Activated CD4-positive, CD25-positive, alpha-beta regulatory T cell treated with anti-CD3 and anti-CD28 coated beads, Interleukin-2, amount 50 U/mL, for 72 hours (primary cell): ENCODE measurements around the gene LYST.
"Not testable (repeated sequence)": the region's sequence is repeated elsewhere in the genome, so short reads cannot be mapped to it uniquely, and the experiment has no call there.

ENCODE experiments used
- DNase-seq: peaks from one replicate; pipeline ENCODE4 v3.0.0; 2021

The LYST gene

DNA sequence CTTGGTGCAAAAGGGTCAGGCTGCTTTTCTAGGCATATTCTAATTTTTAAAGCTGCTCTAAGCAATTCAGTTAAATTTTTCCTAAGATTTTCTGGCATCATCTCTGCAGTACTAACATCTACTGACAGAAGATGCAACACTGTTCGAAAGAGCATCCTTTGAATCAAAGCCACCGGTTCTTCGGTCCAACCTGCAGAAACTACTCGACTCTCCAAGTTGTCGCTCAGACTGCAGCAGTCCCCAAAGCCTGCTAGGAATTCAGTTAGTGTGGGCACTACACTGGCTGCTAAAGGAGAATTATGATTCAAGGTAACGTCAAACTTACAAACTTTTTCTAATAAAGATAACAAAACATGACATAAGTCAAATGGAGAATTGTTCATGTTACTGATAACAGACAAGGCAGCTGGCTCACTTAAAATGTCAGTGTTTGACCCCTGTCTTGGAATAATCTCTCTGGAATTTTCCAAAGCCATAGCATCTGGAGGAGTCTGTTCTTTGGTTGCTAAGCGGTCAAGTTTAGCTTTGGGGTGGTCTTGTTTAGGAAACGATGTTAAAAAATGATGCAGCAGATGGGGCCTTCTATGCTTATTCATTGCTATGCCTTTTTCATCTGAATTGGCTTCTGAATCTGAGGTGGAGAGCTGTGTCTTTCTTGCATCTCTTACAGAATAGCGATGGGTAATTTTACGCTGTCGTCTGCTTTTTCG lies 56.9 kb downstream of the LYST start:
- DNase-seq: no peak

DNA sequence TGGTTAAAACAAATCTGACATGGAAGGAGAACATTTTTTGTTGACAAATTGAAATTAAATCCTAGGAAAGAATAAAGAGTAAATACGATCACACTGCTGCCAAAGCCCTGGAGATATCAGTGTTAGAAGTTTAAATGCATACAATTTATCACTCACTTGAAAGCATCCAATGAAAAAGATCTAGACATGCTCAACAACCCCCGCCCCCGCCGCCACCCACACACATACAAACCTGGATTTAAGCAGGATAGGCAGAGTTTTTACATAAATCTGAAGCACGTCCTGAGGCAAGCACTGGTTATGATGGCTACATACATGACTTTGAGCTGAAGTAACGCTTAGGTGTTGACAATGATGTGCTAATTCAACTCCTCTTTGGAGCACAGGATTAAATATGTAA lies 58.5 kb downstream of the LYST start:
- no peak for DNase-seq

DNA sequence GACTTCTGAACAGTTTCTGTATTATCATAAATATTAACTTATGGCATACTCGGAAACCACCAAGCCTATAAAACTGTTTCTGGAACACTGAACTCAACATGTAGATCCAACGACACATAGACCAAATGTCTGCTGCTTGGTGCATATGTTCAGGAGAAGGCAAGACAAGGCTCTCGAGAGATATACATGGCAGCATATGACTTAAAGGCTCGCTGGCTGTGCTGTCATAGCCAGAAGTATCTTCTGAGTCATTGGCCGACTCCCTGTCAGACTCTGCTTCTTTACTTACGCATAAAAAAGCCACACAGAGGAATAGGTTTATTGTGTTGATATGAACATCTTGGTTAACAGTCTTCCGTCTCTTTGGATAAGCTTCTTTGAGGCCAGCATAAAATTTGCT lies 60.6 kb downstream of the LYST start:
- DNase-seq: no peak

DNA sequence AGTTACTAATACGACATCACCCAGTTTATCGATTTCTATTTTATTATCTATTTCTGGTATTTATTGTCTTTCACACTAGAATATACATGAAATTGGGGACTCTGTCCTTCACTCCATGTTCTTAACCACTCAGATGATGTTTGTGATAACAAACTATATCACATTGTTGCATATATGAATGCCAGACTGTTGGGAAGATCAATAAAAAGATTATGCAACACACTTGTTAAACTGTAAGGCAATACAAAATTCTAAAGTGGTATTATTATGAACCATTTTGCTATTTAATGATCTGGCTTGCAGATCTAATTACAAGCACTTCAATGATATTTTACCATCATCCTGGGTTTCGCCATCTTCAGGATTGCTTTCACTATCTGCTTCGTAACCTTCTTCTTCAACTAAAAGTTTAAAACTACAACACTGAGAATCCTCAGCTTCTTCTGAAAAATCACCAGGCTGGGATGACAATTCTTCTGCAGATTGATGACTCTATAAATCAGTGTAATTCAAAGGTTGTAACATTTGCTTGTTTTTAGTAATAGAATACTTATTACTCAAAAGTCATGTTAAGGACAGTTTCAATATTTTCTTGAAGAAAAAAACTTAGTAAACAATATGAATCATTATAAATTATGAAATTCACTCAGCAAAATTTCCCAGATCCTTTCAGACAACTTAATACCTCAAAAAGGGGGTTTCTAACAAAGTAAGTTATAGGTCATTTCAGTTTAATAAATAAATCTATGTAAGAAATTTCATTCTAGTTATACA lies 63.9 kb downstream of the LYST start:
- no peak for DNase-seq

DNA sequence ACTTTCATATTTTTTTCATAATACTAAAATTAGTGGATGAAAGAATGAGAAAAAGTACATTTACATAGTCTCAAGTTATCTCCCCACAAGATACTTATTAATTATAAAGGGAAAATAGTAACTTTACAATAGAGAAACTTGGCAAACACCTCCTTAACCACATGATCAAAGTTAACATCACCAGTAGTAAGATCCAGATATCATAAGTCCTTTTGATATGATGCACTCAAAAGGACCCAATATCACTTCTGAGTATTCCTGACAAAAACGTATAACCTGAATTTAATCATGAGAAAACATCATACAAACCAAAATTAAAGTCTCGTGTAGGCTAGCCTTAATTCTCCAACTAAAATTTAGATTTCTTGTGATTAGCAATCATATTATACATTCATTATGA lies 67.4 kb downstream of the LYST start:
- no peak for DNase-seq

DNA sequence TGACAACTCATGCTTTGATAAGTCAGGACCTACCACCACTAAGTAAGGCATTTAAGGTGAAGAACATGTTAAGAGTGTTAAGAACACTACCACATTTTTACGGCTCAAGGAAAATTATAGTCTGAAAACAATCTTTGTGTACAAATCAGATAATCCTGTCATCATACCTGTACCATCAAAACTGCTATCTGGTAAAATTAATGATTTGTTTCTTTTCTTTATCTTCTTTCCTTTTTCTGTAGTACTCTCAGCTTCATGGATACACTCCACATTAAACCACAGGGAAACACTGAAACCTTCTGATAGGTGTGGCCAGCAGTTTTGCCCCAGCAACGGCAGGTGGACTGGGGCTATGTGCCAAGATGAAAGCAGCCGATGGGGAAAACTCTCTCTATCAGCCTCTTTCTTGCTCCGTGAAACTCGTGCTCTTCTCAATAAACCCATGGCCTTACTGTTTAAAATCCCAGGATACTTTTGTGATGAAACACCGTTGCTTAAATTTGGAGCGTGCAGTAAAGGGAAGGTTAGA lies 75.1 kb downstream of the LYST start:
- no peak for DNase-seq

DNA sequence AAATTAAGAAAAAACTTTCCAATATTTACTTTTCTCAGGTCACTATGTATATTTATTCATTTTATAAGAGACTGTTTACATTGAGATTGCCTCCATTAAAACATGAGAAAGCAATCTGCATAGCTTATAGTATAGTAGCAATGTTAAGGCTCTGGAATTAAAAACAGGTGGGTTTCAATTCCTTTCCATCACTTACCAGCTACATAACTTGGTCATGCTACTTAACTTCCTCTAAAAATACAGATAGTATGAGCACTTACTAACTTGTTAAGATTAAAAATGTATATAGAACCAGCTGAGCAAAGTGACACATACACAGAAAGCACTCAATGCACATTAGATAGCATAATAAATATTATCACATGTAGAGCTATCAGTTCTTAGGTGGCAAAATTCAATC lies 76.6 kb downstream of the LYST start:
- DNase-seq: no peak

DNA sequence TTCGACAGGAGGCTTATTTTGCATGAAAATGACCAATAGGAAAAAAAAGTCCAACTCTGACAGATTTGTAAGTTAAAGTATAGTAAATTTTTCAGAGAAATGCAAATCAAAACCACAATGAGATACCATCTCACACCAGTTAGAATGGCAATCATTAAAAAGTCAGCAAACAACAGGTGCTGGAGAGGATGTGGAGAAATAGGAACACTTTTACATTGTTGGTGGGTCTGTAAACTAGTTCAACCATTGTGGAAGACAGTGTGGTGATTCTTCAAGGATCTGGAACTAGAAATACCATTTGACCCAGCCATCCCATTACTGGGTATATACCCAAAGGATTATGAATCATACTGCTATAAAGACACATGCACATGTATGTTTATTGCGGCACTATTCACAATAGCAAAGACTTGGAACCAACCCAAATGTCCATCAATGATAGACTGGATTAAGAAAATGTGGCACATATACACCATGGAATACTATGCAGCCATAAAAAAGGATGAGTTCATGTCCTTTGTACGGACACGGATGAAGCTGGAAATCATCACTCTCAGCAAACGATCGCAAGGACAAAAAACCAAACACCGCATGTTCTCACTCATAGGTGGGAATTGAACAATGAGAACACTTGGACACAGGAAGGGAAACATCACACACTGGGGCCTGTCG lies 80.3 kb downstream of the LYST start:
- not testable (repeated sequence) for DNase-seq

DNA sequence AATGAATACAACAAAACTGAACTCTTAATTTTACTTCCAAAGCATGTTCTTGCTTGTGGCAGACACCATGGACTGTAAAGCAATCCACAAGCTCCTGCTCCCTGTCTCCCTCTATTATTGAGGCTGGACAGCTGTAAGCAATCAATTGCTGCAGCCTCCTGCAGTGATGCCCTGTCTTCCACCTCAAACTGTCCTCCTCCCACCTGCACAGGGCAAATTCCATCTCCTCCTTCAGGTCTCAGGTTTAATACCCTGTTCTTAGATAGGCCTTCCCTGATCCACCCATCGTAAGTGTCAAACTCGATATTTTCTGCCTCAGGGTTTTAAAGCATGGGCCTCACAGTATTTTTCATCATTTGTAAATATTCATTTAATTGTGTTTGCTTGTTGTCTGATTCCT lies 81.8 kb downstream of the LYST start:
- no peak for DNase-seq

DNA sequence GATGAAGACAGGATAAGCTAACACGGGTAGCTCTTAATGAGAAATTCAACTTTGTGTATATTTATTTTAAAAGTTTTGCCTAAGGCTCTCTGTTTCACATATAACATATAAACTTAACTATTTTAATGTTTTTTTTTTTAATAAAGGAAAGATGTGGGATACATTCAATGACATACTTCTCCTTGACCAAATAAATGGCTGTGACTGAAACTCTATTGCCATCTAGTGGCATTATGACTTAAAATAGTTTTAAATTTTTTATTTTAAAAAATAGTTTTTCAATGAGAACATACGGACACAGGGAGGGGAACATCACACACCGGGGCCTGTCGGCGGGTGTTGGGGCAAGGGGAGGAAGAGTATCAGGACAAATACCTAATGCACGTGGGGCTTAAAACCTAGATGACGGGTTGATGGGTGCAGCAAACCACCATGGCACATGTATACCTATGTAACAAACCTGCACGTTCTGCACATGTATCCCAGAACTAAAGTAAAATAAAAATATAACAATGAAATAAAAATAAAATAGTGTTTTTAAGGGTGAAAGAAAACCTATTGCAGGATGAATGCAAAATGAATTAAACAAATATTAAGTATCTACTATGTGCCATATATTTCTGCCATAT lies 83.4 kb downstream of the LYST start:
- no peak for DNase-seq

DNA sequence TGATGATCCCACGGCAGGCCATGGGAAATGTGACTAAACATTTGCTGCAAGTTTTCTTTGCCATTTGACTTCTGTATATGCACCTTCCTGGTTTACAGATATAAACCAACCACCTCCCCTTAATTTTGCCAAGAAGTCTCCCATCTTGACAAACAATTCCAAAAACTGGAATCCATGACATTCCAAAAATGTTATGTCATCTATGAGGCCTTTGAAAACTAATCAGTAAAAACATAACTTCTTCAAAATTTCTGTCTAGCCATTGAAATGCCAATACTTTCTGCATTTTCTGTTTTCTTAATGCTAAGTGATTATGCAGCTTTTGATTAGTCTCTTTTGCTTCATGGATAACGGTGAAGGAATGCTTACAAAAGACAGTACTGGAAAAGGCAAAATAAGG lies 84.1 kb downstream of the LYST start:
- no peak for DNase-seq

DNA sequence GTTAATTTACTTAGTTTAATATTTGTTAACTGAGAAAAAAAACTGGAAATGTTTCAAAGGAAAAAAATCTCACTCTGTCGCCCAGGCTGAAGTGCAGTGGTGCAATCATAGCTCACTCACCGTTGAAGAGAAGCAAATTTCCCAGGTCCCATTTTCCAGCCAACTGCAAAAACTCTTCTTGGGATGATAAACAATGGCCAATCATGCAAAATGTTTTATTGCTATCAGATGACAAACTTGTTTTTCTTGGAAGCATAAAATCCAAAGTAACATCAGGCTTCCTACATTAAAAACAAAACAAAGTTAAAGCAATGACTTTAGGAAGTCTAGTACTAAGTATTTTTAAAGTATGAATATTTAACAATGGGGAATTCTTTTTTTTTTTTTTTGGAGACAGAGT lies 84.9 kb downstream of the LYST start:
- no peak for DNase-seq

DNA sequence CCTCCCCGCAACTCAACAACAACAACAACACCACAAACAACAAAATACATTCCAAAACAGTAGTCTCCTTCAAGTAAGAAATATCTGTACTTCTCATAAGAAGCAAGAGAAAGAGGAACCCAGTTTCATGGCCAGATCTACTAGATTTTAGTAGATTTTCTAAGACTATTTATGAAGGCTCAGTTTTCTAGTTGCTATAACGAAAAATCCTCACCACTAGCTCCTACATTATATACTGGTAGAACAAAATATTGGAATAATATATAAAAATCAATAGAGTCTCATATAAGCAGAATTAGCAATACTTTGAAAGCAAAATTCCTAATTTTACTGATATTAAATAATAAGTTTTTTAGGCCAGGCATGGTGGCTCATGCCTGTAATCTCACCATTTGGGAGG lies 86.9 kb downstream of the LYST start:
- DNase-seq: no peak

DNA sequence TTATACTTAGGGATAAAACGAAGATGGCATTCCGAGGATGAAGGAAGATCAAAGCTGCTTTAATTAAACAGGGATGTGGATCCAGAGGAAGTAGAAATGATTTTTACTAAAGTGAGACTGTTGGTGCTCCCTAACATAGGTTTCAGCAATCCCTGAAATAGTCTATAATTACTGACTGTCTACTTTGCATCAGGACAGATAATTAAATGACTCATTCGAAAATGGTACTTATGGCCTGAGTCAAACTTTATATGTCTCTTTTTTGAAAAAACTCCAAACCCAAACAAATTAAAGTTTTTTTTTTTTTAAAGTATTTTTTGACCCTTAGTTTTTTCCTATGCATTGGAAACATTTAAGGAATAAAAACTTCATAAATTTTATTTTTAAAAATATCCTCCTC lies 90.3 kb downstream of the LYST start:
- DNase-seq: no peak

DNA sequence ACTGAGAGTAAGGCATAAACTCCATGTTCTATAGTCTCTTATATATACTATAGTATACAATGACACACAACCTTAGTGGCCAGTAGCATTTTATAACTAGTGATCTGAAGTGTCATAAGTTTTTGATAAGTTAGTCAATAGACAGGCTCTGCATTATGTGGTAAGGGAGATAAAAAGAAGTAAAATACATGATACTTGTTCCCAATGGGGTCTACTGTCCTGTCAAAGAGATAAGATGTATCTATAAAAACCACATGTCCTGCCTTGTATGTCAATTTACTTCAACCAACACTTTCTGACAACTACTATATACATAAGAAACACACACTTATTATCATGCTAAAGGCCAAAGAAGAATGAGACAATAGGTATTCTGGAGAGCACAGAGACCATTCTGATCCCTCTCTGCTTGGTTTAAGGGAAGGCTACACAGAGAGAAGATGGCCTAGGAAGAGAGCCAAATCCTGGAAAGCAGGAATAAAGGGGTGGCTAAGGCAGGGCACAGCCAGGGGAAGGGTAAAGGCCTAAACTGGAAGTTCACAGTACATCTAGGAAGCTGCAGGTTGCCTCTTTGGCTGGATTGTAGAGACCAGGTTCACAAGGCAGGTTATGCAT lies 91.4 kb downstream of the LYST start:
- DNase-seq: no peak

DNA sequence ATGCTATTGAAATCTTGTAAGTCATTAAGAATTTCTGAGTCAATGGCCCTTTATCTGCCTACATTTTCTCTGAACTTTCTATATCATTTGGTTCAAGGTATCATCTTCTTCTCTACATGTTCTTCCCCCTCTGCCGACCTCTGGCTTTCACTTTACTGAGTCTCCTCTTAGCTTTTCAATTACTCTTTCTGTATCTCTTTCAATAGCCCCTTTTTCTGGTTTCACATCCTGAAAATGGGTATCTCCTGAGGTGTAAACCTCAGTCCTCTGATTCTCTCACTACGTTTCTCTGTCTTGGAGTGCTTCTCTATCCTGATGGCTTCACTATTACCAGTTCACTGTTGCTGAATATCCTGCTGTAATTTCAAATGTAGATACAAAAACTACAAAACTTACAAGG lies 98.9 kb downstream of the LYST start:
- DNase-seq: no peak

DNA sequence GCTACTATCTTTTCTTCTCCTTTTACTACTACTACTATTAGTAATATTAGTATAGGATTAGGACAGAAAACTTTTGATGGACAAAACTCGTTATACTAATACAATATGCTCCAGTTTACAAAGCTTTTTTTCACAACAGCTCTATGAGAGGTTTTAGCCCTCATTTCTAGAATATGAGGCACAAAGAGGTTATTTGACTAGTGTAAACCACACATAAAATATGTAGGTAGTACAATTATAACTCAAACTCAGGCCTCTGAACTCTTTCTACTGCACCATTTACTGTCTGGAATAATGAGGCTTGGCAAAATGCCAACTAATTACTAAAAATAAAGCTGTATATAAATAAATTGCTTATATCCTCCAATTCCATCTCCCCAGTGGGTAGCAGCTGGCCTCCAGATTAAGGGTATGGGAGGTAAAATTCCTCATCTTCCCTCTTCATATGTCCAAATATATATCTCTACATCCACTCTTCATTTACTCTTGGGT lies 99.9 kb downstream of the LYST start:
- no peak for DNase-seq

DNA sequence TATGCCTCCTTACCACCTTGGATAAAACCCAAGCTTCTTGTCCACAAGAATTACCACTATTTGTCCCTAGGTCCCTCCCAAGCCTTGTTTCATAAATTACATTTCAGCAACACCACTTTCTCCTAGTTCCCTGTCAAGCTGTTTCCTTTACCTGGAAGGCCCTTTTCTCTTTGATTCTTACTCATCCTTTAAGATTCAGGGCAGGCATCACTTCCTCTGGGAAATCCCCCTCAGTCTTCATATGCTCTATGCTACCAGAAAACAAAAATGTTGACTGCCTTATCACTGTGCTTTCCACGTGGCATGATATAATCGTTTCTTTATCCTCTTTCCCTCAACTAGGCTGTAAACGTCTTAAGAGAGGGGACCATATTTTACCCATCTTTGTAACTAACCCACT lies 102.7 kb downstream of the LYST start:
- DNase-seq: no peak

DNA sequence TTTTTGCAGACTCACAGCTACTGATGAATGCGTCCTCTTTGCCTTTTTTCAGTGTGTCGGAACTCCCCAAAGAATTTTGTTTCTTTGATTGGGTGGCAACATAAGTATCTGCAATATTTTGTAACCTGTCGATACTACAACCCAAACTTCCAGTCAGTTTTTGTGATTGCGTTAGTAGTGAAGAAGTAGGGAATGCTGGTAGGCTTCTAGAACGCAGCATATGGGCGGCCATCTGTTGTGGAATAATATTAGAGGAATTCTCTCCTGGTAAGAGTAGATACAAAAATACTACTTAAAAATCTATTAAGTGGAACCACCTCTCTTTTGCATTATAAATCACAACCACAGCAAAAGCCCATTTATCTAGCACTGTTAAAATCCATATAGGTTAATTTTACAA lies 107.4 kb downstream of the LYST start:
- DNase-seq: no peak

DNA sequence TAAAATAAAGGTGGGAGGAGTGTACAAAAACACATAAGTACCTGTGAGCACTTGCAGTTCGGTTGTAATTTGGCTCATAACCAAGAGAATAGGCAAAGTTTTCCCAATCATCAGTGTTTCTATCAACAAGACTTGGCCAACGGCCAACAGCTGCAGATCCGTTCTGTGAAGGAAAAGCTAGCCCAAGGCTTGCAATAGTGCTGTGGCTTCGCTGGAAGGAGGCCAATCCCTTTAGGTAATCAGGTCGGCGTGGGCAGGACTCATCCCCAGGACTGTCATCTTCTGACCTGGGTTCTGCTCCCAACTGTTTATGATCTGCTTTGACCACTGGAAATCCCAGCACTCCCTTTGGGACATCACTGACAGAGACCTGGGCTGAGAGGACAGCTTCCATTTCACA lies 107.8 kb downstream of the LYST start:
- DNase-seq: no peak

DNA sequence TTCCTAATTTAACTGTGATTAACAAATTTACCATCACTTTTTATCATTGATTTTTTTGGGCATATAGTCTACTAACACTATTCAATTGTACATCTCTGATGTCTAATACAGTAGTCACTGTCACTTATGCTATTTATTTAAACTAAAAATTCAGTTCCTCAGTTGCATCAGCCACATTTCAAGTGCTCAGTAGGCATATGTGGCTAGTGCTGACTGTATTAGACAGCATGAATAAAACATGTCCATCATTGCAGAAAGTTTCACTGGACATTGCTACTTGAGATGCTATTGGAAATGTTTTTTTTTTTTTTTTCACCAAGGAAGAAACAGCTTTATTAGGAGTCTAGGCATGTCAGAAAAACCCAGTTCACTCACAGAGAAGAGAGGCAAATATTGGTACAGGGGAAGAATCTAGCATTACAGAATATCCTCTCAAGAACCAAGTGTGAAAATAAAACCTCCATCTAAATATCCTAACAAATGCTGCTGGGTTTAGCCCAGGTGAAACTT lies 109.1 kb downstream of the LYST start:
- no peak for DNase-seq

DNA sequence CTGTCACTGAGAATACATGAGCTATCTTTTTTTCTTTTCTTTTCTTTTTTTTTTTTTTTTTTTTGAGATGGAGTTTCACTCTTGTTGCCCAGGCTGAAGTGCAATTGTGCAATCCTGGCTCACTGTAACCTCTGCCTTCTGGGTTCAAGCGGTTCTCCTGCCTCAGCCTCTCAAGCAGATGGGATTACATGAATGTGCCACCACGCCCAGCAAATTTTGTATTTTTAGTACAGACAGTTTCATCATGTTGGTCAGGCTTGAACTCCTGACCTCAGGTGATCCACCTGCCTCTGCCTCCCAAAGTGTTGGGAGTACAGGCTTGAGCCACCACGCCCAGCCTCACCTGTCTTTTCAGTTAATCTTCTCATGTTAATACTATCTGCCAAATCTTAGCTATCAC lies 112.5 kb downstream of the LYST start:
- not testable (repeated sequence) for DNase-seq
